ENCODE measurements around the gene NOD1. TPM values are rescaled to one million over a fixed set of nuclear protein-coding genes. Genes with fewer than 3 reads are reported as not detected.

The NOD1 gene
- total and polyA plus RNA-seq, 2 of the 13 experiments (the other 11 are each of a cell fraction or from before 2014, with no cell fraction given), result 1.7 to 2.9 TPM

DNA sequence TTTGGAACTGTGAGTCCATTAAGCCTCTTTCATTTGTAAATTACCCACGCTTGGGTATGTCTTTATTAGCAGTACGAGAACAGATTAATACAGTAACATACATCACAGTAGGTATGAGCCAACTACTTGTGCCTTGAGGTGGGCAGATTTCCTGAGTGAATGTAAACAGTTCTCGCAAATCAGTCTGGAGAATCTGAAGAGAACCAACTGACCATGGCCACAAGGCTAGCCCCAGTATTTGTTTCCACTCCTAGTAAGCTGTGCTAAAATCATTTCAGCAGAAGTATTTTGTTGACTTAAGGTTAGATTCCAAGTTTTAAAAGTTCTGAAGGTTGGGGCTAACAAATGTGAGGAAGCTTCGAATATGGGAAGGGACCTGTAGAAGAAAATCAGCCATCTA, 82.9 kb downstream of the NOD1 start:
- ChIA-PET POLR2A (no interaction called here), CTCF (ENCODE audit: low intra/inter-chr PET ratio, low total read pairs) (no interaction called here)
- Histone ChIP-seq H3K9ac (ENCODE audit: insufficient read depth, low read depth, low read length) (no peak overlapping the region), H3K27me3 (ENCODE audit: control insufficient read depth in 1 of 2, insufficient read depth in 2 of 2, low read length in 2 of 2) (no peaks in the 10 kb centered on the region), H4K20me1 (ENCODE audit: insufficient read depth, low read length) (no peaks in the 10 kb centered on the region), H3K9me3 (ENCODE audit: low read length) (no peaks in the 10 kb centered on the region), H3K4me3 (replicated peaks in 1 of 3; ENCODE audit: insufficient read depth in 1 of 3, low read depth in 2 of 3, low read length in 3 of 3) (no peak overlapping the region), H3K4me2 (ENCODE audit: low read depth, low read length) (no peak overlapping the region), H3K79me2 (ENCODE audit: insufficient read depth, low read length) (no peaks in the 10 kb centered on the region), H3K4me1 (ENCODE audit: insufficient read depth, low read length) (no peaks in the 10 kb centered on the region), H3K36me3 (replicated peaks in 1 of 2; ENCODE audit: control insufficient read depth in 1 of 2, insufficient read depth in 2 of 2, low read length in 2 of 2) (no peaks in the 10 kb centered on the region), H2AFZ (ENCODE audit: low read length) (no peak overlapping the region), H3K27ac (ENCODE audit: extremely low read length, insufficient read depth, low read length) (no peak overlapping the region)
- intact Hi-C loops (cut with micrococcal nuclease; ENCODE audit: unreplicated experiment), result no loop called here
- no TSS peak for BruUV-seq (replicated peaks)
- 94% methylated on average over 4 of the region's 4 CpGs for WGBS (ENCODE audit: low lambda C conversion rate)
- ATAC-seq (no peak), DNase-seq (ENCODE audit: low spot score) (no peak), FAIRE-seq (no peak)
- in situ Hi-C loops (cut with HindIII; ENCODE audit: extremely low pct_ligation_motif_present, low pct_unique_long_range_greater_than_20kb), result no loop called here
- TF ChIP-seq CBX1 (IDR thresholded peaks at IDR 0.05; ENCODE audit: low read depth), result no peak
- no peak for TF ChIP-seq NFKB2 (CRISPR knock-in tag; IDR thresholded peaks at IDR 0.05; ENCODE audit: borderline replicate concordance)
- TF ChIP-seq SNAPC2 (CRISPR knock-in tag; IDR thresholded peaks at IDR 0.05), result no peak
- no peak for TF ChIP-seq BORCS8-MEF2B (CRISPR knock-in tag; IDR thresholded peaks at IDR 0.05)
- TF ChIP-seq, protein P1, sequence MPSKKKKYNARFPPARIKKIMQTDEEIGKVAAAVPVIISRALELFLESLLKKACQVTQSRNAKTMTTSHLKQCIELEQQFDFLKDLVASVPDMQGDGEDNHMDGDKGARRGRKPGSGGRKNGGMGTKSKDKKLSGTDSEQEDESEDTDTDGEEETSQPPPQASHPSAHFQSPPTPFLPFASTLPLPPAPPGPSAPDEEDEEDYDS (CRISPR knock-in tag; IDR thresholded peaks at IDR 0.05), result no peak
- TF ChIP-seq, protein P2, sequence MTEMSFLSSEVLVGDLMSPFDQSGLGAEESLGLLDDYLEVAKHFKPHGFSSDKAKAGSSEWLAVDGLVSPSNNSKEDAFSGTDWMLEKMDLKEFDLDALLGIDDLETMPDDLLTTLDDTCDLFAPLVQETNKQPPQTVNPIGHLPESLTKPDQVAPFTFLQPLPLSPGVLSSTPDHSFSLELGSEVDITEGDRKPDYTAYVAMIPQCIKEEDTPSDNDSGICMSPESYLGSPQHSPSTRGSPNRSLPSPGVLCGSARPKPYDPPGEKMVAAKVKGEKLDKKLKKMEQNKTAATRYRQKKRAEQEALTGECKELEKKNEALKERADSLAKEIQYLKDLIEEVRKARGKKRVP (CRISPR knock-in tag; IDR thresholded peaks at IDR 0.05), result no peak
- no peak for TF ChIP-seq JARID2 (CRISPR knock-in tag; IDR thresholded peaks at IDR 0.05; ENCODE audit: insufficient replicate concordance)
- TF ChIP-seq U2AF1 (optimal IDR thresholded peaks at IDR 0.05; ENCODE audit: low read depth, low read length), result no peak
- TF ChIP-seq, protein P3, sequence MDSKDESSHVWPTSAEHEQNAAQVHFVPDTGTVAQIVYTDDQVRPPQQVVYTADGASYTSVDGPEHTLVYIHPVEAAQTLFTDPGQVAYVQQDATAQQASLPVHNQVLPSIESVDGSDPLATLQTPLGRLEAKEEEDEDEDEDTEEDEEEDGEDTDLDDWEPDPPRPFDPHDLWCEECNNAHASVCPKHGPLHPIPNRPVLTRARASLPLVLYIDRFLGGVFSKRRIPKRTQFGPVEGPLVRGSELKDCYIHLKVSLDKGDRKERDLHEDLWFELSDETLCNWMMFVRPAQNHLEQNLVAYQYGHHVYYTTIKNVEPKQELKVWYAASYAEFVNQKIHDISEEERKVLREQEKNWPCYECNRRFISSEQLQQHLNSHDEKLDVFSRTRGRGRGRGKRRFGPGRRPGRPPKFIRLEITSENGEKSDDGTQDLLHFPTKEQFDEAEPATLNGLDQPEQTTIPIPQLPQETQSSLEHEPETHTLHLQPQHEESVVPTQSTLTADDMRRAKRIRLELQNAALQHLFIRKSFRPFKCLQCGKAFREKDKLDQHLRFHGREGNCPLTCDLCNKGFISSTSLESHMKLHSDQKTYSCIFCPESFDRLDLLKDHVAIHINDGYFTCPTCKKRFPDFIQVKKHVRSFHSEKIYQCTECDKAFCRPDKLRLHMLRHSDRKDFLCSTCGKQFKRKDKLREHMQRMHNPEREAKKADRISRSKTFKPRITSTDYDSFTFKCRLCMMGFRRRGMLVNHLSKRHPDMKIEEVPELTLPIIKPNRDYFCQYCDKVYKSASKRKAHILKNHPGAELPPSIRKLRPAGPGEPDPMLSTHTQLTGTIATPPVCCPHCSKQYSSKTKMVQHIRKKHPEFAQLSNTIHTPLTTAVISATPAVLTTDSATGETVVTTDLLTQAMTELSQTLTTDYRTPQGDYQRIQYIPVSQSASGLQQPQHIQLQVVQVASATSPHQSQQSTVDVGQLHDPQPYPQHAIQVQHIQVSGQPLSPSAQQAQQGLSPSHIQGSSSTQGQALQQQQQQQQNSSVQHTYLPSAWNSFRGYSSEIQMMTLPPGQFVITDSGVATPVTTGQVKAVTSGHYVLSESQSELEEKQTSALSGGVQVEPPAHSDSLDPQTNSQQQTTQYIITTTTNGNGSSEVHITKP (CRISPR knock-in tag; IDR thresholded peaks at IDR 0.05; ENCODE audit: low read depth), result no peak
- no peak for TF ChIP-seq ZNF510 (CRISPR knock-in tag; IDR thresholded peaks at IDR 0.05; ENCODE audit: low read depth)
- no peak for TF ChIP-seq MED1 (CRISPR knock-in tag; IDR thresholded peaks at IDR 0.05)

Measured in HepG2 (cell line).